Measurements from ENCODE around the gene CCDC88C.

- TF ChIP-seq CTCF (IDR thresholded peaks at IDR 0.05) (no peak), EZH2 (IDR thresholded peaks at IDR 0.05) (no peak)
These were observed 36.8 kb downstream of the CCDC88C start for GRCh38 chr14:91380610-91381371.
